CD8-positive, alpha-beta memory T cell (primary cell): ENCODE measurements around the gene PIEZO2. TPM values are rescaled to one million over a fixed set of nuclear protein-coding genes. Genes with fewer than 3 reads are reported as not detected.
A peak's percentile ranks its signal among the peaks of the same experiment; 100 is the strongest.

Experiments
- CTCF ChIA-PET: fragments of 350-600 bp; sonication (Branson Sonifier 250); formaldehyde crosslinking; loops from one replicate; lab custom pipeline; 2021; ENCODE audit warnings: antibody characterized with exemption; lab: Charles Lee
- POLR2A ChIA-PET: fragments of 350-600 bp; sonication (Branson Sonifier 250); formaldehyde crosslinking; loops from one replicate; lab custom pipeline; 2021; ENCODE audit warnings: antibody characterized with exemption; lab: Charles Lee
- DNase-seq, 5 donors: peaks; one replicate each; pipeline versions ENCODE4 v3.0.0 to v3.0.0-alpha.2; 2020 to 2022; ENCODE audit warnings: mixed read lengths in 1 of 5
- H3K27ac ChIP-seq: one replicate; pipeline ENCODE4 v1.7.0; 2013; ENCODE audit warnings: low read depth, mild to moderate bottlenecking, low read length, moderate library complexity
- H3K27me3 ChIP-seq: 2 replicates; pipeline ENCODE4 v1.7.0; 2013; ENCODE audit warnings: low read length, mild to moderate bottlenecking; ENCODE audit not compliant: insufficient read depth, poor library complexity, severe bottlenecking
- H3K36me3 ChIP-seq: 2 replicates; pipeline ENCODE4 v1.7.0; 2013; ENCODE audit warnings: mild to moderate bottlenecking, low read length, moderate library complexity; ENCODE audit not compliant: insufficient read depth
- H3K4me1 ChIP-seq: 2 replicates; pipeline ENCODE4 v1.7.0; 2013; ENCODE audit warnings: mild to moderate bottlenecking, low read length, moderate library complexity; ENCODE audit not compliant: insufficient read depth
- H3K4me3 ChIP-seq: 2 replicates; pipeline ENCODE4 v1.7.0; 2013; ENCODE audit warnings: mild to moderate bottlenecking, low read length
- H3K9me3 ChIP-seq: 2 replicates; pipeline ENCODE4 v1.7.0; 2013; ENCODE audit warnings: mild to moderate bottlenecking, low read length
- H3K27ac Mint-ChIP-seq, 8 donors: one replicate each; pipeline ENCODE4 v1.8.0; 2020 to 2021; ENCODE audit warnings: mixed read lengths in 8 of 8, mild to moderate bottlenecking in 6 of 8, inconsistent platforms in 3 of 8, moderate library complexity in 3 of 8
- H3K27me3 Mint-ChIP-seq, 2 donors: one replicate each; pipeline ENCODE4 v1.8.0; 2020 to 2021; ENCODE audit warnings: mixed read lengths in 2 of 2, mild to moderate bottlenecking in 1 of 2, moderate library complexity in 1 of 2
- H3K36me3 Mint-ChIP-seq, 3 donors: one replicate each; pipeline ENCODE4 v1.8.0; 2020 to 2021; ENCODE audit warnings: mixed read lengths in 3 of 3, inconsistent platforms in 1 of 3, mild to moderate bottlenecking in 1 of 3
- H3K4me1 Mint-ChIP-seq, 3 donors: one replicate each; pipeline ENCODE4 v1.8.0; 2020 to 2021; ENCODE audit warnings: mixed read lengths in 3 of 3, inconsistent platforms in 1 of 3, mild to moderate bottlenecking in 1 of 3
- H3K4me3 Mint-ChIP-seq, 7 donors: one replicate each; pipeline ENCODE4 v1.8.0; 2020 to 2021; ENCODE audit warnings: mixed read lengths in 7 of 7, mild to moderate bottlenecking in 6 of 7, moderate library complexity in 4 of 7, inconsistent platforms in 2 of 7
- H3K9me3 Mint-ChIP-seq, 5 donors: one replicate each; pipeline ENCODE4 v1.8.0; 2020 to 2022; ENCODE audit warnings: mixed read lengths in 5 of 5, mild to moderate bottlenecking in 3 of 5, moderate library complexity in 2 of 5, inconsistent platforms in 1 of 5
- polyA plus RNA-seq: library from polyadenylated mRNA; unstranded; fragments of 300-500 nt; fragmentation: Illumina TruSeq; gene quantifications from one replicate; pipeline ENCODE4 v1.2.3, GENCODE V29; 2021
- total RNA-seq, 2 experiments: library from RNA; stranded (reverse); gene quantifications; one replicate each; pipeline ENCODE4 v1.2.3, GENCODE V29; 2021

The PIEZO2 gene
- total and polyA plus RNA-seq, 3 experiments from 2014 or later, result not detected

DNA sequence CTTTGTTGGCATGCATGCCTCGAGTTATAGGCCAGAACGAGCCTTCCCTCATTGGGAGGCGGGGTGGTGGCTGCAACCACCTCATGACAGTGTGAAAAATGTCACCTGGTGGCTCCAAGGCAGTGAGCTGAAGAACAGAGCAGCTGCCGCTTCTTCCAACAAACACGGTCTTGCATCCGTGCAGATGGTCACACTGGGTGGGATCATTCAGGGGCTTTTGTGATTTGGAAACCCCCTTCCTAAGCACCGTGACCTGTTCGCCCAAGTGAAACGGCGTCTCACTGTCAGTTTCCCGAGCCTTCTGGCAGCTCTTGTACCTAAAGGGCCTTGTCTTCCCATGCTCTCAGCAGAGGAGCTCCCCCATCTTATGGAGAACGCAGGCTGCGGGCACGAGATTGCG lies 463.9 kb downstream of the PIEZO2 start:
- H3K36me3 Mint-ChIP-seq, result no peaks in the 10 kb centered on the region
- H3K27ac Mint-ChIP-seq, result peak overlapping the region in 1 of 8 donors; percentile 34
- peaks cover 0 to 3% (median 0%) of the 10 kb centered on the region in 5 donors for H3K9me3 Mint-ChIP-seq
- Histone ChIP-seq H3K27me3 (no peaks in the 10 kb centered on the region), H3K9me3 (no peaks in the 10 kb centered on the region), H3K4me3 (no peak overlapping the region), H3K27ac (no peak overlapping the region), H3K36me3 (no peaks in the 10 kb centered on the region), H3K4me1 (no peaks in the 10 kb centered on the region)
- H3K4me3 Mint-ChIP-seq, result no peak overlapping the region
- H3K27me3 Mint-ChIP-seq, result peaks cover 0 to 4% of the 10 kb centered on the region in 2 donors
- no peaks in the 10 kb centered on the region for H3K4me1 Mint-ChIP-seq
- no peak for DNase-seq
- ChIA-PET CTCF (no interaction called here), POLR2A (no interaction called here)

GRCh38 chr18:10682368-10682714 lies 467.0 kb downstream of the PIEZO2 start:
- H3K36me3 Mint-ChIP-seq, result no peaks in the 10 kb centered on the region
- ChIA-PET POLR2A (no interaction called here), CTCF (no interaction called here)
- Histone ChIP-seq H3K27ac (no peak overlapping the region), H3K4me3 (no peak overlapping the region), H3K36me3 (no peaks in the 10 kb centered on the region), H3K9me3 (no peaks in the 10 kb centered on the region), H3K27me3 (no peaks in the 10 kb centered on the region), H3K4me1 (no peaks in the 10 kb centered on the region)
- DNase-seq, result no peak
- H3K27ac Mint-ChIP-seq, result no peak overlapping the region
- H3K9me3 Mint-ChIP-seq, result no peaks in the 10 kb centered on the region
- peaks cover 0 to 4% of the 10 kb centered on the region in 2 donors for H3K27me3 Mint-ChIP-seq
- no peak overlapping the region for H3K4me3 Mint-ChIP-seq
- no peaks in the 10 kb centered on the region for H3K4me1 Mint-ChIP-seq

- Mint-ChIP-seq H3K27ac (no peak overlapping the region), H3K9me3 (no peaks in the 10 kb centered on the region), H3K4me3 (no peak overlapping the region), H3K4me1 (no peaks in the 10 kb centered on the region), H3K36me3 (no peaks in the 10 kb centered on the region), H3K27me3 (peaks cover 0 to 4% of the 10 kb centered on the region in 2 donors)
- Histone ChIP-seq H3K27me3 (no peaks in the 10 kb centered on the region), H3K4me3 (no peak overlapping the region), H3K27ac (no peak overlapping the region), H3K36me3 (no peaks in the 10 kb centered on the region), H3K4me1 (no peaks in the 10 kb centered on the region), H3K9me3 (no peaks in the 10 kb centered on the region)
- ChIA-PET CTCF (no interaction called here), POLR2A (no interaction called here)
- no peak for DNase-seq
Observed at GRCh38 chr18:10681581-10682367, 467.6 kb downstream of the PIEZO2 start.

DNA sequence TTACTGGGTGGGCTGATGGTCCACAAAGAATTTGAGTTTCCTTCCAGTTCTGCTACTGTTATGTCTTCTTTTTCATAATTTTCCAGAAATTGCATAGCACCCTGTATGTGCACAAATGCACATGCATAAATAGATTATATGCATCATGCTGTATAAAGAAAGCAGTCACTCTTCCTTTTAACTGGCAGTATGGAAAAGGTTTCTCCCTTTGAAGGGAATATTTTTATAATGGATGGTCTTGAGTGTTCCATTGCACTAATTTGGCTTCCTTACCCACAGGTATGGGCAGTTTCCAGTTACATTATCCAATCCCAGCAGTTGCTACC lies 469.1 kb downstream of the PIEZO2 start:
- H3K27me3 ChIP-seq, result no peaks in the 10 kb centered on the region
- no peak overlapping the region for H3K4me3 Mint-ChIP-seq
- H3K27ac Mint-ChIP-seq, result no peak overlapping the region
- no peaks in the 10 kb centered on the region for H3K36me3 ChIP-seq
- POLR2A ChIA-PET, result no interaction called here
- no peak overlapping the region for H3K4me3 ChIP-seq
- no peaks in the 10 kb centered on the region for H3K4me1 ChIP-seq
- no peaks in the 10 kb centered on the region for H3K9me3 Mint-ChIP-seq
- H3K27me3 Mint-ChIP-seq, result peaks cover 0 to 4% of the 10 kb centered on the region in 2 donors
- no peaks in the 10 kb centered on the region for H3K9me3 ChIP-seq
- CTCF ChIA-PET, result no interaction called here
- no peaks in the 10 kb centered on the region for H3K4me1 Mint-ChIP-seq
- no peak overlapping the region for H3K27ac ChIP-seq
- no peak for DNase-seq
- no peaks in the 10 kb centered on the region for H3K36me3 Mint-ChIP-seq

GRCh38 chr18:10679557-10680270 lies 469.7 kb downstream of the PIEZO2 start:
- ChIA-PET CTCF (no interaction called here), POLR2A (no interaction called here)
- Histone ChIP-seq H3K27ac (no peak overlapping the region), H3K4me1 (no peaks in the 10 kb centered on the region), H3K36me3 (no peaks in the 10 kb centered on the region), H3K27me3 (no peaks in the 10 kb centered on the region), H3K4me3 (no peak overlapping the region), H3K9me3 (no peaks in the 10 kb centered on the region)
- H3K9me3 Mint-ChIP-seq, result no peaks in the 10 kb centered on the region
- no peaks in the 10 kb centered on the region for H3K4me1 Mint-ChIP-seq
- H3K4me3 Mint-ChIP-seq, result no peak overlapping the region
- no peak overlapping the region for H3K27ac Mint-ChIP-seq
- no peaks in the 10 kb centered on the region for H3K36me3 Mint-ChIP-seq
- no peak for DNase-seq
- peaks cover 0 to 4% of the 10 kb centered on the region in 2 donors for H3K27me3 Mint-ChIP-seq

DNA sequence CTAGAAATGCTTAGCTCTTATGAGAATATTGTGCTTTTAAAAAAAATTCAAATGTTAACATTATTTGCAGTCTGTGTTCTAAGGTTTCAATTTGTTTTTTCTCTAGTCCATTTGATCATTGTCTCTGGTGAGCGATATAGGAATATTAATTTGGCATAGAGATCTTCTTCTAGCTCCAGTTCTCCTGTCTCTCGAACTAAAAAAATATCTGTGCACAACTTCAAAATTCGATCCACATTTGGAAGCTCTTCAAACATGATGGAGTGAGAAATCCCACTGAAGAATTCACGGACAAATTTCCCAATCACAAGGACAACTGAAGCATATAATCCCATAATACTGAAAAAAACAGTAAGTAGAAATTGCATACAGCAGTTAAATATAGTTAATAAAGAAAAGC lies 477.9 kb downstream of the PIEZO2 start:
- peaks cover 4% of the 10 kb centered on the region in 2 donors for H3K27me3 Mint-ChIP-seq
- no peaks in the 10 kb centered on the region for H3K36me3 Mint-ChIP-seq
- H3K4me1 Mint-ChIP-seq, result no peaks in the 10 kb centered on the region
- Histone ChIP-seq H3K27ac (no peak overlapping the region), H3K4me3 (no peak overlapping the region), H3K4me1 (no peaks in the 10 kb centered on the region), H3K9me3 (no peaks in the 10 kb centered on the region), H3K36me3 (no peaks in the 10 kb centered on the region), H3K27me3 (no peaks in the 10 kb centered on the region)
- DNase-seq, result no peak
- no peaks in the 10 kb centered on the region for H3K9me3 Mint-ChIP-seq
- no peak overlapping the region for H3K4me3 Mint-ChIP-seq
- POLR2A ChIA-PET, result no interaction called here
- CTCF ChIA-PET, result no interaction called here
- H3K27ac Mint-ChIP-seq, result no peak overlapping the region

DNA sequence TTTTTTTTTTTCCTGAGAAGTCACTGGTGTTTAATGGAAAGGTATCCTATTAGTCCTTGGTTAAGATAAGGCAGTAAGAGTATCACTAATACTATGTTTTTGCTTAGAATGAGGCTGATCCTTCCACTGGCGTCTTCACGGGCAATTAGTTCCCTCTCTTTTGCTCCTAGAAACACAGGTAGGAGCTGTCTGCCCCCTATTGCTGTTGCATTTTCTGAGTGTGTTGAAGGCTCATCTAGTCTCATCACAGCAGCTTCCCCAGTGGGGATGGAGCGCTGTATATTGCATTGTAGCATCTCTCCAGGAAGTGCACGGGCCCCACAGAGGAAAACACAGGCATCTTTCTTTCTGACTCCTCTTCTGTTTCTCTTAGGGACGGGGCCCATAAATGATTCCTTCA lies 478.5 kb downstream of the PIEZO2 start:
- Mint-ChIP-seq H3K36me3 (no peaks in the 10 kb centered on the region), H3K4me3 (no peak overlapping the region), H3K27ac (no peak overlapping the region), H3K4me1 (no peaks in the 10 kb centered on the region), H3K27me3 (peaks cover 4% of the 10 kb centered on the region in 2 donors), H3K9me3 (no peaks in the 10 kb centered on the region)
- ChIA-PET POLR2A (no interaction called here), CTCF (no interaction called here)
- Histone ChIP-seq H3K27ac (no peak overlapping the region), H3K36me3 (no peaks in the 10 kb centered on the region), H3K4me1 (no peaks in the 10 kb centered on the region), H3K9me3 (no peaks in the 10 kb centered on the region), H3K4me3 (no peak overlapping the region), H3K27me3 (no peaks in the 10 kb centered on the region)
- DNase-seq, result no peak

DNA sequence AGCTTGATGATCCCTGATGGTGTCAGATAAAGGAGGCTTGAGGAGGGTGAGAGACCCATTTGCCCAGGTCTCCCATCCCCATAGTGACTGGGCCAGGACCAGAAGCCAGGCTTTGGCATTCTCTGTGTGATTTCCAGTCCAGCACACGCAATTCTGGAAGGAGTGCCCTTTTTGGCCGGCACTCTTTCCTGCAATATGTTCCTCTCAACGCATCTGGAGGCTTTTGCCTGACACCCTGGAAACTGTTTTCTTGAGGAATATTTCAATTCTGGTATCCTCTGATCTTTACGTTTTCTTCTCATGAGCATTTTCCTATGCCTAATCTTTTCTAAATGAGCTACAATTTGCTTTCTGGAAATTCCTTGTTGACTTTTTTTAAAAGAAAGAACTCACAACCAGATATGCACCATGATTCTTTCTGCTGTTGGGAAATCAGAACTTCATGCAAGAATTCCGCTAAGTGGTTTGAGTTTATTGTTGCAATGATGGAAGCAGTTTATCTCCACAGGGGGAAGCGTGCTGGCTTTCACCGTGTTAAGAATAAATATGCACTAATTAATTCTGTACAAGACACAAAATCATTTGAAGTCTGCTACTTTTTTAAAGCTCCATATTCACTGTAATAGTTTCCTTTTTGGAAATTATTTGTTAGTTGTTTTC lies 479.8 kb downstream of the PIEZO2 start:
- CTCF ChIA-PET, result no interaction called here
- Histone ChIP-seq H3K27me3 (no peaks in the 10 kb centered on the region), H3K36me3 (no peaks in the 10 kb centered on the region), H3K9me3 (no peaks in the 10 kb centered on the region), H3K27ac (no peak overlapping the region), H3K4me3 (no peak overlapping the region), H3K4me1 (no peaks in the 10 kb centered on the region)
- Mint-ChIP-seq H3K4me1 (no peaks in the 10 kb centered on the region), H3K27ac (no peak overlapping the region), H3K36me3 (no peaks in the 10 kb centered on the region), H3K9me3 (no peaks in the 10 kb centered on the region), H3K27me3 (peaks cover 4 to 9% of the 10 kb centered on the region in 2 donors), H3K4me3 (no peak overlapping the region)
- no peak for DNase-seq
- POLR2A ChIA-PET, result no interaction called here
